Endodermal cell (in vitro differentiated cells): ENCODE results near the gene TRMT10A. TPM values are rescaled to one million over a fixed set of nuclear protein-coding genes. Genes with fewer than 3 reads are reported as not detected.

Experiments used
- DNase-seq: peaks from one replicate; pipeline ENCODE4 v3.0.0-alpha.2; 2017
- H3K27ac ChIP-seq: 2 replicates; pipeline ENCODE4 v1.5.1; 2013; ENCODE audit warnings: mild to moderate bottlenecking, low read depth, low read length, moderate library complexity
- H3K27me3 ChIP-seq: 2 replicates; pipeline ENCODE4 v1.6.1; 2013; ENCODE audit warnings: mild to moderate bottlenecking, low read length, moderate library complexity; ENCODE audit not compliant: insufficient read depth, control insufficient read depth, poor library complexity, severe bottlenecking
- H3K36me3 ChIP-seq: 2 replicates; pipeline ENCODE4 v1.7.0; 2013; ENCODE audit warnings: mild to moderate bottlenecking, low read length, moderate library complexity; ENCODE audit not compliant: control insufficient read depth, insufficient read depth
- H3K4me1 ChIP-seq: one replicate; pipeline ENCODE4 v1.7.0; 2013; ENCODE audit warnings: low read length; ENCODE audit not compliant: control insufficient read depth, insufficient read depth
- H3K4me3 ChIP-seq: 2 replicates; pipeline ENCODE4 v1.5.1; 2013; ENCODE audit warnings: mild to moderate bottlenecking, low read length, moderate library complexity
- H3K9ac ChIP-seq: 2 replicates; pipeline ENCODE4 v1.6.1; 2013; ENCODE audit warnings: mild to moderate bottlenecking, low read length, moderate library complexity; ENCODE audit not compliant: poor library complexity, severe bottlenecking; ENCODE audit errors: extremely low read depth
- H3K9me3 ChIP-seq: 2 replicates; pipeline ENCODE4 v1.6.1; 2013; ENCODE audit warnings: mild to moderate bottlenecking, low read length, moderate library complexity; ENCODE audit not compliant: control insufficient read depth
- H3K27ac Mint-ChIP-seq: 2 replicates; pipeline ENCODE4 v1.8.0; 2020; ENCODE audit warnings: mixed read lengths
- H3K27me3 Mint-ChIP-seq: 2 replicates; pipeline ENCODE4 v1.8.0; 2021; ENCODE audit warnings: mild to moderate bottlenecking, mixed read lengths; ENCODE audit not compliant: insufficient read depth
- H3K36me3 Mint-ChIP-seq: 2 replicates; pipeline ENCODE4 v1.8.0; 2020; ENCODE audit warnings: low read depth, mixed read lengths
- H3K4me1 Mint-ChIP-seq: 2 replicates; pipeline ENCODE4 v1.8.0; 2020; ENCODE audit warnings: mixed read lengths
- H3K4me3 Mint-ChIP-seq: 2 replicates; pipeline ENCODE4 v1.8.0; 2020; ENCODE audit warnings: mild to moderate bottlenecking, moderate library complexity, mixed read lengths
- H3K9me3 Mint-ChIP-seq: 2 replicates; pipeline ENCODE4 v1.8.0; 2020; ENCODE audit warnings: mild to moderate bottlenecking, mixed read lengths
- WGBS, 2 experiments: methylation state at CpG; one replicate each; pipeline versions ENCODE4 v1.1.5 to v1.1.7; 2013; ENCODE audit warnings: missing lambda C conversion rate in 2 of 2, mixed read lengths in 1 of 2; ENCODE audit not compliant: insufficient coverage in 1 of 2, insufficient read length in 1 of 2; 5-methylcytosine and 5-hydroxymethylcytosine counted together
- total RNA-seq, 2 donors: library from RNA; stranded (reverse); fragmentation: NEBNext Ultra II Directional in 1 of 2; extraction: Animal tissue kit (Norgen Biotek cat#: 25700) in 1 of 2; gene quantifications; 2 replicates in 1 of 2; 3 replicates in 1 of 2; pipeline ENCODE4 v1.2.1, GENCODE V29; 2021
- TF ChIP-seq, protein P1 (sequence below): fragments of 200-600 bp; sonication (generic); conservative IDR thresholded peaks from 2 replicates; pipeline ENCODE4 v1.5.0; 2021; ENCODE audit warnings: antibody characterized with exemption, mild to moderate bottlenecking

The TRMT10A gene
- total RNA-seq, 2 donors from 2014 or later: 4.4 to 5.5 TPM

DNA sequence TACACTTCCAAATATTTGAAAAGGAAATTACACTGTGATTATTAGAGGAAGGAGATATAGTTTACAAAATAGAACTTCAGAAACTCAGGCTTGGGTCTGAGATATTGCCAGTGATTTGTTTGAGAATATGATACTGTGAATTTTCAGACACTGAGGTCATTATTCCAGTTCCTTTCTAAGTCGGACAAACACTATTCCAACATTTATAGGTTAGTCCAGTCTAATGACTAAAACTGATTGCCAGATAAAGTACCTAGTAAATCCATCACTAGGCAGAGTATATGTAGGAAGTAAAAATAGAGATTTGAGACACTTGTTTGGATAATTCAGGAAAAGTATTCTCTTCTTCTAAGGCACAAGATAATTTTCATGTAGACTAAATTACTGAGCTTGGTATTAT is 24.0 kb upstream of the TRMT10A start:
- no peaks in the 10 kb centered on the region for H3K36me3 ChIP-seq
- H3K27me3 ChIP-seq: no peaks in the 10 kb centered on the region
- WGBS, 2 experiments: 83% methylated on average over 1 of the region's 1 CpG; no CpG with 5 or more reads in 1 of the 2 experiments
- H3K4me3 ChIP-seq: no peak overlapping the region
- no peak overlapping the region for H3K9ac ChIP-seq
- H3K9me3 Mint-ChIP-seq: no peaks in the 10 kb centered on the region
- no peak overlapping the region for H3K27ac ChIP-seq
- H3K4me1 Mint-ChIP-seq: no peaks in the 10 kb centered on the region
- no peak overlapping the region for H3K4me3 Mint-ChIP-seq
- no peaks in the 10 kb centered on the region for H3K36me3 Mint-ChIP-seq
- DNase-seq: no peak
- no peaks in the 10 kb centered on the region for H3K4me1 ChIP-seq
- TF ChIP-seq, protein P1, sequence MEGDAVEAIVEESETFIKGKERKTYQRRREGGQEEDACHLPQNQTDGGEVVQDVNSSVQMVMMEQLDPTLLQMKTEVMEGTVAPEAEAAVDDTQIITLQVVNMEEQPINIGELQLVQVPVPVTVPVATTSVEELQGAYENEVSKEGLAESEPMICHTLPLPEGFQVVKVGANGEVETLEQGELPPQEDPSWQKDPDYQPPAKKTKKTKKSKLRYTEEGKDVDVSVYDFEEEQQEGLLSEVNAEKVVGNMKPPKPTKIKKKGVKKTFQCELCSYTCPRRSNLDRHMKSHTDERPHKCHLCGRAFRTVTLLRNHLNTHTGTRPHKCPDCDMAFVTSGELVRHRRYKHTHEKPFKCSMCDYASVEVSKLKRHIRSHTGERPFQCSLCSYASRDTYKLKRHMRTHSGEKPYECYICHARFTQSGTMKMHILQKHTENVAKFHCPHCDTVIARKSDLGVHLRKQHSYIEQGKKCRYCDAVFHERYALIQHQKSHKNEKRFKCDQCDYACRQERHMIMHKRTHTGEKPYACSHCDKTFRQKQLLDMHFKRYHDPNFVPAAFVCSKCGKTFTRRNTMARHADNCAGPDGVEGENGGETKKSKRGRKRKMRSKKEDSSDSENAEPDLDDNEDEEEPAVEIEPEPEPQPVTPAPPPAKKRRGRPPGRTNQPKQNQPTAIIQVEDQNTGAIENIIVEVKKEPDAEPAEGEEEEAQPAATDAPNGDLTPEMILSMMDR: no peak
- H3K9me3 ChIP-seq: no peaks in the 10 kb centered on the region
- no peak overlapping the region for H3K27ac Mint-ChIP-seq
- no peaks in the 10 kb centered on the region for H3K27me3 Mint-ChIP-seq

DNA sequence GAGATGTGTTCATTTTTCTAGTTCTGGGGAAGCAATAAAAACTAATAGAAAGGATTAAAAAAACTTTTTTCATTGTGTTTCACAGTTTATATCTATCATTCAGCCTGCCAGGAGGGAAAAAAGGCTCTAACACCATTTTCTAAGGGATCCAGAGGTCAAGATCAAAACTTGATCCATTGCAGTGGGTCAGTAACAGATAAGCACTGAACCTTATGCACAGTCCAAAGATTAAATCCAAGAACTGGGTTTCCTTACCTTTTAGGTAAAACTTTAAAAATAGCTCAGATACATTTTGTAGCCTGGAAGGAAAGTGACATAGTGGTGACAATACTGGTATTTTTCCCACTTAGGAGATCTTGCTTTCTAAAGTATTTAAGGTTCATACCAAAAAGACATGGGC is 23.5 kb upstream of the TRMT10A start:
- H3K27me3 ChIP-seq: no peaks in the 10 kb centered on the region
- Mint-ChIP-seq H3K4me1 (no peaks in the 10 kb centered on the region), H3K27ac (no peak overlapping the region), H3K9me3 (no peaks in the 10 kb centered on the region), H3K4me3 (no peak overlapping the region), H3K36me3 (no peaks in the 10 kb centered on the region), H3K27me3 (no peaks in the 10 kb centered on the region)
- H3K27ac ChIP-seq: no peak overlapping the region
- no peak overlapping the region for H3K9ac ChIP-seq
- no peak overlapping the region for H3K4me3 ChIP-seq
- no peak for DNase-seq
- TF ChIP-seq, protein P1: no peak
- no peaks in the 10 kb centered on the region for H3K36me3 ChIP-seq
- no peaks in the 10 kb centered on the region for H3K9me3 ChIP-seq
- no peaks in the 10 kb centered on the region for H3K4me1 ChIP-seq

DNA sequence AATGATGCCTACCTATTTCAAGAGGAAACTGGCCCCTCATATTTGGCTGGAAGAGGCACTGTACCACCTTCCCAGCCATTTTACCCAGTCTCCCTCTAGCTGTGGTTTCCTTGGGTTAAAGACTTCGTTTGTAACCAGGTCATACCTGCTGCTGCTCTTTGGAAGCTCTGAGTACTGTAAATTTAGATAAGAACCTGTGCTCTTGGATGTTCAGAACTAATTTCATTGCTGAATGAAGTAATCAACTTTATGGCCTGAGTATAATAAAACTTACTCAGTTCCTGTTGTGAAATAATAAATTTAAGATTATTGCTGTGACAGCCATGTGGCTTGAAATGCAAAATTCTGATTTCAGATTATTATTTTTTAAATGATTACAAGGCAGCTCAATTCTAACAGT is 23.0 kb upstream of the TRMT10A start:
- H3K27me3 Mint-ChIP-seq: no peaks in the 10 kb centered on the region

More for the DNA sequence above, 23.0 kb upstream of the TRMT10A start:
- H3K9me3 Mint-ChIP-seq: no peaks in the 10 kb centered on the region
- TF ChIP-seq, protein P1: peak; percentile 22
- H3K27ac Mint-ChIP-seq: no peak overlapping the region
- H3K36me3 Mint-ChIP-seq: no peaks in the 10 kb centered on the region
- no peak overlapping the region for H3K4me3 Mint-ChIP-seq
- Histone ChIP-seq H3K4me3 (no peak overlapping the region), H3K9ac (no peak overlapping the region), H3K27me3 (no peaks in the 10 kb centered on the region), H3K27ac (no peak overlapping the region), H3K36me3 (no peaks in the 10 kb centered on the region), H3K4me1 (no peaks in the 10 kb centered on the region), H3K9me3 (no peaks in the 10 kb centered on the region)
- H3K4me1 Mint-ChIP-seq: no peaks in the 10 kb centered on the region
- 53% methylated on average over 1 of the region's 1 CpG; no CpG with 5 or more reads in 1 of the 2 experiments for WGBS, 2 experiments
- no peak for DNase-seq
